ENCODE data around the gene TSHZ3.

The TSHZ3 gene

GRCh38 chr19:31300422-31300821 is 48.8 kb downstream of the TSHZ3 start:
- no peak for TF ChIP-seq POLR2A (IDR thresholded peaks at IDR 0.05; ENCODE audit: extremely low read depth, insufficient read length)
- TF ChIP-seq MAX (IDR thresholded peaks at IDR 0.05; ENCODE audit: low read depth, low read length) = no peak
- TF ChIP-seq CTCF (IDR thresholded peaks at IDR 0.05; ENCODE audit: low read depth, low read length) = no peak
- TF ChIP-seq MYC (IDR thresholded peaks at IDR 0.05; ENCODE audit: low read depth, low read length) = no peak
- no peak for DNase-seq (ENCODE audit: low read depth)
- H3K4me3 ChIP-seq (ENCODE audit: low read depth, low read length) = no peak overlapping the region

- no peak overlapping the region for H3K4me3 ChIP-seq (ENCODE audit: low read depth, low read length)
- no peak for TF ChIP-seq MAX (IDR thresholded peaks at IDR 0.05; ENCODE audit: low read depth, low read length)
- TF ChIP-seq CTCF (IDR thresholded peaks at IDR 0.05; ENCODE audit: low read depth, low read length) = no peak
- no peak for TF ChIP-seq POLR2A (IDR thresholded peaks at IDR 0.05; ENCODE audit: extremely low read depth, insufficient read length)
- no peak for TF ChIP-seq MYC (IDR thresholded peaks at IDR 0.05; ENCODE audit: low read depth, low read length)
- DNase-seq (ENCODE audit: low read depth) = no peak
Observed at GRCh38 chr19:31299665-31300064, 49.6 kb downstream of the TSHZ3 start.

- TF ChIP-seq CTCF (IDR thresholded peaks at IDR 0.05; ENCODE audit: low read depth, low read length) (no peak), MYC (IDR thresholded peaks at IDR 0.05; ENCODE audit: low read depth, low read length) (no peak), MAX (IDR thresholded peaks at IDR 0.05; ENCODE audit: low read depth, low read length) (no peak), POLR2A (IDR thresholded peaks at IDR 0.05; ENCODE audit: extremely low read depth, insufficient read length) (no peak)
- no peak for DNase-seq (ENCODE audit: low read depth)
- H3K4me3 ChIP-seq (ENCODE audit: low read depth, low read length) = no peak overlapping the region
Observed at GRCh38 chr19:31297991-31298390, 51.2 kb downstream of the TSHZ3 start.

GRCh38 chr19:31296741-31297390 is 52.4 kb downstream of the TSHZ3 start:
- TF ChIP-seq POLR2A (IDR thresholded peaks at IDR 0.05; ENCODE audit: extremely low read depth, insufficient read length) (no peak), MYC (IDR thresholded peaks at IDR 0.05; ENCODE audit: low read depth, low read length) (no peak), CTCF (IDR thresholded peaks at IDR 0.05; ENCODE audit: low read depth, low read length) (no peak), MAX (IDR thresholded peaks at IDR 0.05; ENCODE audit: low read depth, low read length) (no peak)
- no peak for DNase-seq (ENCODE audit: low read depth)
- no peak overlapping the region for H3K4me3 ChIP-seq (ENCODE audit: low read depth, low read length)

- no peak overlapping the region for H3K4me3 ChIP-seq (ENCODE audit: low read depth, low read length)
- no peak for DNase-seq (ENCODE audit: low read depth)
- TF ChIP-seq POLR2A (IDR thresholded peaks at IDR 0.05; ENCODE audit: extremely low read depth, insufficient read length) (no peak), MAX (IDR thresholded peaks at IDR 0.05; ENCODE audit: low read depth, low read length) (no peak), MYC (IDR thresholded peaks at IDR 0.05; ENCODE audit: low read depth, low read length) (no peak), CTCF (IDR thresholded peaks at IDR 0.05; ENCODE audit: low read depth, low read length) (no peak)
Observed at GRCh38 chr19:31294189-31294588, 55.0 kb downstream of the TSHZ3 start.
